Measurements from ENCODE around the gene TENM3. TPM values are rescaled to one million over a fixed set of nuclear protein-coding genes. Genes with fewer than 3 reads are reported as not detected.

Gene TENM3
- total RNA-seq, 2 donors from 2014 or later: 21.4 to 52.3 TPM

DNA sequence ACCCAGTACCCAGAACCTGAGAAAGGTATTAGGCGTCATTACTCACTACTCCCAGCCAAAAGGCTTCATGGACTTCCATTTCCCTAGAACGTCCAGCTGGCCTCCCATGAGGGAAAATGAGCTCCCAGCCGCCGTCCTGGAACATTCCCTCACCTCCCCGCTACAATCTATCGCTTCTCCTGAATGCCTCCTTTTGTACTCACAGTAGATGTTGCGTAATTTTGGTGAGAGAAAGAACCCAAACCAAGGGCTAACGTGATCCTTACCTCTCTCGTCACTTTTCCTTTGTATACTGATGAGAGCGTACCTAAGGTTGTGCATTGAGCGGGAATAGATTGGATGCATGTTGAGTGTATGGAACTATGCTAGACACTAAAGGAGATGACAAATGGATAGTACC lies 161.9 kb downstream of the TENM3 start:
- no peaks in the 10 kb centered on the region for H3K4me1 ChIP-seq (replicated peaks)
- H3K4me3 ChIP-seq: no peak overlapping the region
- no peaks in the 10 kb centered on the region for H3K27me3 ChIP-seq (replicated peaks; ENCODE audit: insufficient read depth)
- TF ChIP-seq POLR2A (IDR thresholded peaks at IDR 0.05) (no peak), CTCF (IDR thresholded peaks at IDR 0.05) (no peak), POLR2AphosphoS5 (IDR thresholded peaks at IDR 0.05) (no peak)
- DNase-seq (ENCODE audit: low spot score): no peak
- no peaks in the 10 kb centered on the region for H3K36me3 ChIP-seq
- 95% methylated on average over 11 of the region's 11 CpGs for WGBS
- no peaks in the 10 kb centered on the region for H3K9me3 ChIP-seq
- intact Hi-C loops (cut with DNase I): no loop called here
- H3K27ac ChIP-seq: no peak overlapping the region

GRCh38 chr4:182409271-182409670 lies 166.1 kb downstream of the TENM3 start:
- TF ChIP-seq POLR2A (IDR thresholded peaks at IDR 0.05) (no peak), POLR2AphosphoS5 (IDR thresholded peaks at IDR 0.05) (no peak), CTCF (IDR thresholded peaks at IDR 0.05) (no peak)
- DNase-seq (ENCODE audit: low spot score): no peak
- Histone ChIP-seq H3K27me3 (replicated peaks; ENCODE audit: insufficient read depth) (no peaks in the 10 kb centered on the region), H3K4me3 (no peak overlapping the region), H3K4me1 (replicated peaks) (no peaks in the 10 kb centered on the region), H3K27ac (no peak overlapping the region), H3K9me3 (no peaks in the 10 kb centered on the region), H3K36me3 (no peaks in the 10 kb centered on the region)
- WGBS: 47% methylated on average over 5 of the region's 5 CpGs
- intact Hi-C loops (cut with DNase I): no loop called here

GRCh38 chr4:182411391-182411790 lies 168.2 kb downstream of the TENM3 start:
- no peak for DNase-seq (ENCODE audit: low spot score)
- Histone ChIP-seq H3K9me3 (no peaks in the 10 kb centered on the region), H3K36me3 (no peaks in the 10 kb centered on the region), H3K27me3 (replicated peaks; ENCODE audit: insufficient read depth) (no peaks in the 10 kb centered on the region), H3K4me1 (replicated peaks) (no peaks in the 10 kb centered on the region), H3K27ac (no peak overlapping the region), H3K4me3 (no peak overlapping the region)
- WGBS: 94% methylated on average over 3 of the region's 3 CpGs
- TF ChIP-seq CTCF (IDR thresholded peaks at IDR 0.05) (no peak), POLR2A (IDR thresholded peaks at IDR 0.05) (no peak), POLR2AphosphoS5 (IDR thresholded peaks at IDR 0.05) (no peak)
- intact Hi-C loops (cut with DNase I): no loop called here

DNA sequence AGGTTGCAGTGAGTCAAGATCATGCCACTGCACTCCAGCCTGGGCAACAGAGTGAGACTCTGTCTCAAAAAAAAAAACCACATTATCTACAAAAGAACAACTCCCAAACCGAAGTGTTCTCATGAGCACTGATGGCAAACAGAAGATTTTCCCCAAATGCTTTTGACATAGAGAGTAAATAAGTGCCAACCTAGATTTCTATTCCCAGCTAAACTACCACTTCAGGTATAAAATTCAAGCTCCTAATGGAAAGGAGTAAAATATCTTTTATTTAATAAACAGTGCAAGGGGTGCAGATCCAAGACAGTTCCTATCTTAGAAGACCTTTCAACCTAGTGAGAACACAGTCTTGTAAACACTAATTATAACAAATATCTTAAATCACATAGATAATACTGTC lies 170.3 kb downstream of the TENM3 start:
- Histone ChIP-seq H3K9me3 (no peaks in the 10 kb centered on the region), H3K27ac (no peak overlapping the region), H3K4me1 (replicated peaks) (no peaks in the 10 kb centered on the region), H3K27me3 (replicated peaks; ENCODE audit: insufficient read depth) (no peaks in the 10 kb centered on the region), H3K36me3 (no peaks in the 10 kb centered on the region), H3K4me3 (no peak overlapping the region)
- intact Hi-C loops (cut with DNase I): no loop called here
- WGBS: 93% methylated on average over 1 of the region's 1 CpG
- TF ChIP-seq POLR2AphosphoS5 (IDR thresholded peaks at IDR 0.05): no peak
- TF ChIP-seq CTCF (IDR thresholded peaks at IDR 0.05): no peak
- TF ChIP-seq POLR2A (IDR thresholded peaks at IDR 0.05): no peak
- no peak for DNase-seq (ENCODE audit: low spot score)

- Histone ChIP-seq H3K36me3 (no peaks in the 10 kb centered on the region), H3K9me3 (no peaks in the 10 kb centered on the region), H3K27me3 (replicated peaks; ENCODE audit: insufficient read depth) (no peaks in the 10 kb centered on the region), H3K4me1 (replicated peaks) (no peaks in the 10 kb centered on the region), H3K27ac (no peak overlapping the region), H3K4me3 (no peak overlapping the region)
- 79% methylated on average over 2 of the region's 2 CpGs for WGBS
- TF ChIP-seq CTCF (IDR thresholded peaks at IDR 0.05) (no peak), POLR2AphosphoS5 (IDR thresholded peaks at IDR 0.05) (no peak), POLR2A (IDR thresholded peaks at IDR 0.05) (no peak)
- intact Hi-C loops (cut with DNase I): no loop called here
- DNase-seq (ENCODE audit: low spot score): no peak
These were observed 171.9 kb downstream of the TENM3 start for GRCh38 chr4:182415116-182415515.
